ENCODE data around the gene GABARAP.

The GABARAP gene

GRCh38 chr17:7214300-7215135 is 27.7 kb downstream of the GABARAP start:
- H3K79me2 ChIP-seq (ENCODE audit: control insufficient read depth, insufficient read depth, low read length, unreplicated experiment), result peaks cover 54% of the 10 kb centered on the region
- no peak overlapping the region for H2AFZ ChIP-seq (ENCODE audit: low read length, unreplicated experiment)
- H3K4me3 ChIP-seq (ENCODE audit: low read depth, low read length), result peak overlapping the region; percentile 73
- H3K36me3 ChIP-seq (ENCODE audit: insufficient read depth, low read length), result no peaks in the 10 kb centered on the region
- peak overlapping the region; percentile 87 for H3K27ac ChIP-seq (ENCODE audit: low read depth, low read length)
- H3K27me3 ChIP-seq (ENCODE audit: insufficient read depth, low read length), result no peaks in the 10 kb centered on the region
- peaks cover 40% of the 10 kb centered on the region for H3K4me1 ChIP-seq (ENCODE audit: control insufficient read depth, insufficient read depth, low read length, unreplicated experiment)

GRCh38 chr17:7213895-7214299 is 28.4 kb downstream of the GABARAP start:
- Histone ChIP-seq H3K4me3 (ENCODE audit: low read depth, low read length) (peak overlapping the region; percentile 73), H3K27ac (ENCODE audit: low read depth, low read length) (peak overlapping the region; percentile 87), H3K79me2 (ENCODE audit: control insufficient read depth, insufficient read depth, low read length, unreplicated experiment) (peaks cover 58% of the 10 kb centered on the region), H3K36me3 (ENCODE audit: insufficient read depth, low read length) (no peaks in the 10 kb centered on the region), H3K27me3 (ENCODE audit: insufficient read depth, low read length) (no peaks in the 10 kb centered on the region), H3K4me1 (ENCODE audit: control insufficient read depth, insufficient read depth, low read length, unreplicated experiment) (peaks cover 34% of the 10 kb centered on the region), H2AFZ (ENCODE audit: low read length, unreplicated experiment) (no peak overlapping the region)

DNA sequence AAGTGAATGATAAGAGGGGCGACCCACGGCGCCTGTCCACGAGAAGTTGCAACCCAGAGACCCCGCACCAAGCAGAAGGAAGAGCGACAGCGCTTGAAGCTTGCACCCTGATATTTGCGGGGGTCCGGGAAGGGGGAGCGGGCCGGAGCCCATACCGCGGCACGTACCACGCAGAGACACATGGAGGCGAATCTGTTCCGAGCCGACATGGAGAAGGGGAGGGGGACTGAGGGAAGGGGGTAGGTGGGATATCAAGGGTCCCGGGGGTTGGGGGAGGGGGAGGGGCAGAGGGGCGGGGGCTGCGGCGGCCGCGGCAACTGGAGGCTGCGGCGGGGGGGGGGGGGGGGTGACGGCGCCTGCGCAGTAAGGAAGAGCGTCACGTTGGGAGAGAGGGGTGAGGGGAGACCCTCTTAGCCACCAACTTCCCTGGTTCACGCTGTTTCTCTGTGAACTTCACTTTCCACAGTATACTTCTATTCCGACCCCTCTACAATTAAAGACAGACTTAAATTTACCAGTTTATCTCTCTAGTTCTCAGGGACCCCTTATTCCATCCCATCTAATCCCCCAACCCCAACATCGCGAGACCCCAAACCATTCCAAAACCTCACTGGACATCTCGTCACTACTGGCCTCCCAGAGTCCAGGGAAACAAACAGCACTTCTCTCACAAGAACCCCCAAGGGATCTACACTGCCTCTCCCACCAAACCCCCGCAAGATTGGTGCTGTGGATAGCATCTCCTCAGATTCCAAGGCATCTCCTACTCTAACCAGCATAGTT is 30.6 kb downstream of the GABARAP start:
- Histone ChIP-seq H3K27me3 (ENCODE audit: insufficient read depth, low read length) (no peaks in the 10 kb centered on the region), H3K27ac (ENCODE audit: low read depth, low read length) (no peak overlapping the region), H2AFZ (ENCODE audit: low read length, unreplicated experiment) (no peak overlapping the region), H3K4me3 (ENCODE audit: low read depth, low read length) (no peak overlapping the region), H3K36me3 (ENCODE audit: insufficient read depth, low read length) (no peaks in the 10 kb centered on the region), H3K4me1 (ENCODE audit: control insufficient read depth, insufficient read depth, low read length, unreplicated experiment) (peaks cover 32% of the 10 kb centered on the region), H3K79me2 (ENCODE audit: control insufficient read depth, insufficient read depth, low read length, unreplicated experiment) (peaks cover 63% of the 10 kb centered on the region)

- Histone ChIP-seq H3K27me3 (ENCODE audit: insufficient read depth, low read length) (no peaks in the 10 kb centered on the region), H2AFZ (ENCODE audit: low read length, unreplicated experiment) (no peak overlapping the region), H3K4me3 (ENCODE audit: low read depth, low read length) (no peak overlapping the region), H3K27ac (ENCODE audit: low read depth, low read length) (no peak overlapping the region), H3K36me3 (ENCODE audit: insufficient read depth, low read length) (no peaks in the 10 kb centered on the region), H3K4me1 (ENCODE audit: control insufficient read depth, insufficient read depth, low read length, unreplicated experiment) (peaks cover 29% of the 10 kb centered on the region), H3K79me2 (ENCODE audit: control insufficient read depth, insufficient read depth, low read length, unreplicated experiment) (peaks cover 57% of the 10 kb centered on the region)
These were observed 33.3 kb downstream of the GABARAP start for GRCh38 chr17:7208754-7209460.

GRCh38 chr17:7208027-7208571 is 34.1 kb downstream of the GABARAP start:
- H3K4me3 ChIP-seq (ENCODE audit: low read depth, low read length), result no peak overlapping the region
- no peaks in the 10 kb centered on the region for H3K27me3 ChIP-seq (ENCODE audit: insufficient read depth, low read length)
- peaks cover 23% of the 10 kb centered on the region for H3K4me1 ChIP-seq (ENCODE audit: control insufficient read depth, insufficient read depth, low read length, unreplicated experiment)
- H3K36me3 ChIP-seq (ENCODE audit: insufficient read depth, low read length), result no peaks in the 10 kb centered on the region; the same call in 1 of the 2 replicates
- peaks cover 52% of the 10 kb centered on the region for H3K79me2 ChIP-seq (ENCODE audit: control insufficient read depth, insufficient read depth, low read length, unreplicated experiment)
- H2AFZ ChIP-seq (ENCODE audit: low read length, unreplicated experiment), result no peak overlapping the region
- no peak overlapping the region for H3K27ac ChIP-seq (ENCODE audit: low read depth, low read length)

GRCh38 chr17:7207120-7208001 is 34.9 kb downstream of the GABARAP start:
- H3K4me3 ChIP-seq (ENCODE audit: low read depth, low read length), result no peak overlapping the region
- peaks cover 48% of the 10 kb centered on the region for H3K79me2 ChIP-seq (ENCODE audit: control insufficient read depth, insufficient read depth, low read length, unreplicated experiment)
- H3K27me3 ChIP-seq (ENCODE audit: insufficient read depth, low read length), result no peaks in the 10 kb centered on the region
- H3K4me1 ChIP-seq (ENCODE audit: control insufficient read depth, insufficient read depth, low read length, unreplicated experiment), result peaks cover 23% of the 10 kb centered on the region
- H3K27ac ChIP-seq (ENCODE audit: low read depth, low read length), result no peak overlapping the region
- H2AFZ ChIP-seq (ENCODE audit: low read length, unreplicated experiment), result no peak overlapping the region
- peaks cover 7% of the 10 kb centered on the region for H3K36me3 ChIP-seq (ENCODE audit: insufficient read depth, low read length)

GRCh38 chr17:7205561-7205960 is 36.7 kb downstream of the GABARAP start:
- Histone ChIP-seq H2AFZ (ENCODE audit: low read length, unreplicated experiment) (peak overlapping the region; percentile 38), H3K4me3 (ENCODE audit: low read depth, low read length) (peak overlapping the region; percentile 75)

DNA sequence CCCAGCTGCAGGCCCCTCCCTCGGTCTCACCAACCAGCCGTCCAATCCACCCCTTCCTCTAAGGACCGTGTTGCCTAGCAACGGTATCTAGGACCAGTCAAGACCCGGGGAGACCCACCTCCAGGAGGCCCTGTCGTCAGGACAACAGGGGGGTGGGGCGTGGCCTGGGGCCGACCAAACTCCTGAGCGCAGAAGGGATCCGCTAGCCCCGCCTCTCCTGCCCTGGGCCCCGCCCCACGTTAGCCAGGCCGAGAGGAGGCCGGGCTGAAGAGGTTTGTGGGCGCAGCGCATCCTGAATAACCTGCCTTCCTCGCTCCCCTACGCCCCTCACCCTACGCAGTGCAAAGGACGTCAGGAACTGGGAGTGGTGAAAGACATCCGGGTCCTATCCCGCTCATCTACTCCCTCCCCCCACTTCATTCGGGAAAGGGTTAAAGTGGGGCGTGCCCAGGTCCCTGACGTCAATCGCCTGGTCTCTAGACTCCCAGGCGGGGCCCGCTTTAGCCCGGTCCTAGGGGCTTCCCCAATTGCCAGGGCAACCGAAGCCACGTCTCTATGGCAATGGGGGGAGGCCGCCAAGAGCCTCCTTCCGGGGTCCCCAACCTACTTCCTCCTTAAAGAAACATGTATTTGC is 37.3 kb downstream of the GABARAP start:
- Histone ChIP-seq H3K4me1 (ENCODE audit: control insufficient read depth, insufficient read depth, low read length, unreplicated experiment) (peaks cover 23% of the 10 kb centered on the region), H3K36me3 (ENCODE audit: insufficient read depth, low read length) (peaks cover 15% of the 10 kb centered on the region), H3K4me3 (ENCODE audit: low read depth, low read length) (peak overlapping the region; percentile 75), H3K79me2 (ENCODE audit: control insufficient read depth, insufficient read depth, low read length, unreplicated experiment) (peaks cover 28% of the 10 kb centered on the region), H3K27ac (ENCODE audit: low read depth, low read length) (peak overlapping the region; percentile 68), H3K27me3 (ENCODE audit: insufficient read depth, low read length) (no peaks in the 10 kb centered on the region), H2AFZ (ENCODE audit: low read length, unreplicated experiment) (peak overlapping the region; percentile 69)

More at GRCh38 chr17:7205561-7205960, 36.7 kb downstream of the GABARAP start:
- Histone ChIP-seq H3K27ac (ENCODE audit: low read depth, low read length) (peak overlapping the region; percentile 68), H3K79me2 (ENCODE audit: control insufficient read depth, insufficient read depth, low read length, unreplicated experiment) (peaks cover 34% of the 10 kb centered on the region), H3K4me1 (ENCODE audit: control insufficient read depth, insufficient read depth, low read length, unreplicated experiment) (peaks cover 23% of the 10 kb centered on the region), H3K36me3 (ENCODE audit: insufficient read depth, low read length) (peaks cover 12% of the 10 kb centered on the region), H3K27me3 (ENCODE audit: insufficient read depth, low read length) (no peaks in the 10 kb centered on the region)

- H3K27me3 ChIP-seq (ENCODE audit: insufficient read depth, low read length), result no peaks in the 10 kb centered on the region
- H2AFZ ChIP-seq (ENCODE audit: low read length, unreplicated experiment), result no peak overlapping the region
- peaks cover 23% of the 10 kb centered on the region for H3K4me1 ChIP-seq (ENCODE audit: control insufficient read depth, insufficient read depth, low read length, unreplicated experiment)
- peak overlapping the region; percentile 75 for H3K4me3 ChIP-seq (ENCODE audit: low read depth, low read length)
- peak overlapping the region; percentile 68; the same call in 1 of the 2 replicates for H3K27ac ChIP-seq (ENCODE audit: low read depth, low read length)
- peaks cover 26% of the 10 kb centered on the region for H3K79me2 ChIP-seq (ENCODE audit: control insufficient read depth, insufficient read depth, low read length, unreplicated experiment)
- H3K36me3 ChIP-seq (ENCODE audit: insufficient read depth, low read length), result peaks cover 15% of the 10 kb centered on the region
These were observed 37.9 kb downstream of the GABARAP start for GRCh38 chr17:7204336-7204735.
